NB4 (cell line): ENCODE results near the gene RACGAP1.

Experiments used
- DNase-seq: peaks from one replicate; pipeline ENCODE4 v3.0.0; 2010; ENCODE audit warnings: low read depth
- H3K4me3 ChIP-seq: one replicate; pipeline ENCODE4 v1.5.1; 2011; ENCODE audit warnings: mild to moderate bottlenecking, low read depth, low read length, moderate library complexity
- CTCF ChIP-seq: IDR thresholded peaks from one replicate; pipeline ENCODE4 v1.5.1; 2012; ENCODE audit warnings: low read depth, low read length
- MAX ChIP-seq: IDR thresholded peaks from 2 replicates; pipeline ENCODE4 v1.6.1; 2011; ENCODE audit warnings: low read depth, low read length
- MYC ChIP-seq: IDR thresholded peaks from 2 replicates; pipeline ENCODE4 v1.6.1; 2011; ENCODE audit warnings: low read depth, low read length
- POLR2A ChIP-seq: IDR thresholded peaks from 2 replicates; pipeline ENCODE4 v1.6.1; 2011; ENCODE audit warnings: mild to moderate bottlenecking; ENCODE audit not compliant: insufficient read length; ENCODE audit errors: extremely low read depth

Gene RACGAP1

GRCh38 chr12:49942921-49943624, 82.2 kb downstream of the RACGAP1 start:
- no peak for TF ChIP-seq POLR2A
- H3K4me3 ChIP-seq, result no peak overlapping the region
- DNase-seq, result no peak

- DNase-seq, result no peak
- H3K4me3 ChIP-seq, result no peak overlapping the region
- no peak for TF ChIP-seq MAX
- no peak for TF ChIP-seq MYC
- TF ChIP-seq POLR2A, result no peak
- no peak for TF ChIP-seq CTCF
Observed at GRCh38 chr12:49942512-49942893, 82.8 kb downstream of the RACGAP1 start.

GRCh38 chr12:49941556-49942511, 83.5 kb downstream of the RACGAP1 start:
- no peak for DNase-seq
- TF ChIP-seq CTCF (no peak), MYC (no peak), POLR2A (no peak), MAX (no peak)

GRCh38 chr12:49939707-49940106, 85.6 kb downstream of the RACGAP1 start:
- no peak for DNase-seq
- no peak overlapping the region for H3K4me3 ChIP-seq
- no peak for TF ChIP-seq CTCF
- TF ChIP-seq POLR2A, result no peak
- no peak for TF ChIP-seq MAX
- no peak for TF ChIP-seq MYC

More at GRCh38 chr12:49941556-49942511, 83.5 kb downstream of the RACGAP1 start:
- no peak overlapping the region for H3K4me3 ChIP-seq

GRCh38 chr12:49939307-49939706, 86.0 kb downstream of the RACGAP1 start:
- TF ChIP-seq MAX, result no peak
- no peak for TF ChIP-seq POLR2A
- no peak for TF ChIP-seq CTCF
- no peak for TF ChIP-seq MYC
- no peak overlapping the region for H3K4me3 ChIP-seq
- DNase-seq, result no peak
